SIG-M5 treated with dmso at 0.1 percent for 504 hours (cell line): ENCODE data around the gene DYNLT4.
"Not testable (repeated sequence)": the region's sequence is repeated elsewhere in the genome, so short reads cannot be mapped to it uniquely, and the experiment has no call there.

Experiments used
- DNase-seq: peaks from one replicate; lab custom pipeline; 2025; ENCODE audit not compliant: unreplicated experiment; lab: John Stamatoyannopoulos, UW

The DYNLT4 gene, protein sequence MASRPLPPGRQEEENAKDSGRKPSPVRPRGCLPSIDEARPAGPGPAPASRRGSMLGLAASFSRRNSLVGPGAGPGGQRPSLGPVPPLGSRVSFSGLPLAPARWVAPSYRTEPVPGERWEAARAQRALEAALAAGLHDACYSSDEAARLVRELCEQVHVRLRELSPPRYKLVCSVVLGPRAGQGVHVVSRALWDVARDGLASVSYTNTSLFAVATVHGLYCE

DNA sequence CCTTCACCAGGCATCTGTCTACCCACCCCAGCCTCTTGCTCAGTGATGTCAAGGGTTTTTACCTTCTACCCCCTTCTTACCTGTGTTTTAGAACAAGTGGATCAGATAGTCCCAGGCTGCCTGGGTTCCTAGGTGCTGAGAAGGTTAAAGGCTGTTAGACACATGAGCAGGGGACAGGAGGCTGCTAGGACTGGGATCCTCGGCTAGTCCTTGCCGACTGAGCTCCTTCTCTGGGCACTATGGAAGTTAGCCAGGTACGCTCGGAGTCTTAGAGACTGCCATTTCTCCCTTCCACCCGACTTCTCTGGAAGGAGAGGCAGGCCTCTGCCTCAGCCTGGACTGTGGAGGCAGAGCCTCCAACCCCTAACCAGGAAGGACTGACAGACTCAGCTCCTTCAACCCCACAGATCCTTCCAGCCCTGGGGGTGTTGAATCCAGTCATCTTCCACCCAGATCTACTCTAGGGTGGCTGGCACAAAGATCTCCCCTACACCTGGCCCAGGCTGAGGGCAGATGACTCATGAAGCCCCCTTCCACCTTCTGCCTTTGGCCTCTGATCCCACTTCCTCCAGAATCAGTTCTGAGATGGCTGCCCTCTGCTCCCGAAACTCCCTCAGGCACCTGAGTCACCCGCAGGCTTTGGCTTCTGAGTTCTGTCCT lies at the start of gene DYNLT4:
Gene DYNLT4, minus strand, starts transcription at position 648 of the 660 bp plus-strand sequence. CDS start 683 bp downstream, outside the sequence.
- DNase-seq, result no peak

DNA sequence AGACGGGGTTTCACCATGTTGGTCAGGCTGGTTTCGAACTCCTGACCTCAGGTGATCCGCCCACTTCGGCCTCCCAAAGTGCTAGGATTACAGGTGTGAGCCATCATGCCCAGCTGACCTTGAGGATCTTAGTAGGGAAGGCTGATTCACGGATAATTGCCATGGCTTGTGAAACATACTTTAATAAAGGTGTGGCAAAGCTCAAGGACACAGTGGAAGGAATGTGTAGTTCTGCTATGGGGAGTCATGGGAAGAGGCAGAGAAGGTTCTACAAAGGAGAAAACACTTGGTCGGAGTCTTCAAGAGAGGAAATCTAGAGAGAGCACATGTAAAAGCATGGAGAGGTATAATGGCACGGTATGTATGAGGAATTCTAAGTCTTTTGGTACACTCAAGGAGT lies 48.6 kb upstream of the DYNLT4 start:
- DNase-seq, result no peak

DNA sequence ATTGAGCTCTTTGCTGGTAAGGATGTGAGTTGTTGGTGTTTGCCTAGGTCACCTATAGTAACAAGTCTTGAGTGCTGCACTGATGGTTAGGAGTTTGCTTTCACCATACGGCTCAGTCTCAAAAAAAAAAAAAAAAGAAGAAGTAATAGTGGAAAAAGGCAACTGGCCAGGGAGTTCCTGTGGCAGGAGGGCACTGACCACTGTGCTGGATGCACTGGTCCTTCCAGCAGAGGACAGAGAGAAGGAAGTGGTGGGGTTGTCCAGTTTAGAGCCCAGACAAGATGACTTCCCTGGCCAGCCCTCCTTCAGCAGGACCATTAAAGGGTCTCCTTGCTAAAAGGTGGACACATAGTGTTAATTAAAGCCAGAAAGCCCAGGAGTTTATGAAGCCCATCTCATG lies 47.8 kb upstream of the DYNLT4 start:
- no peak for DNase-seq

DNA sequence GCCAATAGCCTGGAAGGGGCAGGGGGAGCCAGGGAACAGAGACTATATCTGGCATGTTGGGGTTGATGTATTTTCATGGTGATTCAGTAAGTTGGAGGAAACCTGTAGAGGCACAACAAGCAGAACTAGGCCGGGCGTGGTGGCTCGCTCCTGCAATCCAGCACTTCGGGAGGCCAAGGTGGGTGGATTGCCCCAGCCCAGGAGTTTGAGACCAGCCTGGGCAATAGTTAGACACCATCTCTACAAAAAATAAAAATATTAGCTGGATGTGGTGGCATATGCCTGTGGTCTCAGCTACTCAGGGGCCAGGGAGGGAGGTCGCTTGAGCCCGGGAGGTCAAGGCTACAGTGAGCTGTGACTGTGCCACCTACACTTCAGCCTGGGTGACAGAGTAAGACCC lies 46.0 kb upstream of the DYNLT4 start:
- no peak for DNase-seq

DNA sequence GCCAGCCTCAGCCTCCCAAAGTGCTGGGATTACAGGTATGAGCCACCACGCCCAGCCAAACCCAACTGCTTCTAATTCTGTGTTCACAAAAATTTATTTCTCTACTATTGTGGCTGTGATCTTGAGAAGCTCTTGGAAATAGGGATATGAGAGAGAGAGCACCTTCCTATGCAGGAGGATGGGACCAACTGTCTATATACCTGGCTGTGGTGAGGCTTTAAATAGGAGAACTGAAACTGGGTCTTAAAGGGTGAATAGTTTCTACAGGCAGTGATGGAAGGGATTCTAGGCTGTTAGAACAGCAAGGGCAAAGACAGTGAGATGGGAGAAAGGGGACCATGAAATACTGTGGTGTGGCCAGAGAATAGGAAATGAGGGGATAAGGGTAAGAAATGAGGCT lies 44.2 kb upstream of the DYNLT4 start:
- DNase-seq, result no peak

DNA sequence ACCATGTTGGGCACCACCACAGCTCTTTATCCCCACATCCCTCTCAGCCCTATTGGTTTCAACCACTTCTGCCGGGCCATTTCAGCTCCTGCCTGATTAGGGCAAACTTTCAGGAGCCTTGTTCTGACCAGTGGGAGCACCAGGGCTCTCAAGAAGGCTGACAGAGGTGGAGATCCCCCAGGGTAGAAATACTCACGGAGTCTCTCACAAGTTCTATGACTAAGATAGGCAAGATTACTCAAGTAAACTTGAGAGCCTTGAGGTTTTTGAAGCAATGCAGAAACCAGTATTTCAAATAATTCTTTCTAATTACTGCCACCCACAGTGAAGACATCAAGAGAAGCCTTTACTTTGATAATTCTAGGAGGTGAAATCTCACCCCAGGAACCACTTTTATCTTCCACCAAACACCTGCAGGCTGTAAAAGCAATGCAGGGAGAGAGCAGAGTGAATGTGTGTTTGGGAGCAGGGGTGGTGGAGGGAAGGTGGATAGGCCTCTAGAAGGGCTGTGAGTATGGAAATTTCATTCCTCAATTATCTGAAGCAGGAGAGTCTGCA lies 42.5 kb upstream of the DYNLT4 start:
- no peak for DNase-seq

DNA sequence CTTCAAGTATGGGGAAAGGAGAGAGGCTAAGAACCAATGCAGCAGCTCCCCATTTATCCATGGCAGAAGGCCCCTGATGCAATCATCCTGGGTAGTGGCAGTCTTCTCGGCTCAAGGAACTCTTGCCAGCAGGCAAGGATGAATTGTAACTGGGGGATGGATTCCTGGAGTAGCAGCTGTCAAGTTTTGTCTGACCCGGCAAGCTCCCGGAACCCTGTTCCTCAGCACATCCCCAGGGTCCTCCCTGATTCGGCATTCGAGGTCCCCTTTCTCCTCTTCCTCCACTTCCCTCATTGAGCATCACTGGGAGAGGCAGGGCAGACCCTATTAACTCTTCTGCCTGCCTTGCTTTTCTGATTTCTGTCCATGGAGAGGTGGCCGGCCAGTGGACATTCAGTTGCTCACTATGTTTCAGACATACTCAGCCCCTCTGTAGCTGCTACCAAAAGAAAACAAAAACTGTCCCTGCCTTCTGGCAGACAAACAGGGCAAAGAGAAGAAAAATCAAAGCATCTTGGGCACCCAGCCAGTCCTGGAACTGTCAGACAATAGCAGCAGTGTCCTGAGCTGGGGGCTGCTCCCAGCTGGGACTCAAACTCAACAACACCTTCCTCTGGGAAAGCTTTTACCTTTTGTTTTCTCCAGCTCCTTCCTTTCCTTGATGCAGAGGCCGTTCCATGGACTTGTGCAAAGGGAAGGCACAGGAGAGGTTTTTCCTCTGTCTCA lies 41.5 kb upstream of the DYNLT4 start:
- no peak for DNase-seq

DNA sequence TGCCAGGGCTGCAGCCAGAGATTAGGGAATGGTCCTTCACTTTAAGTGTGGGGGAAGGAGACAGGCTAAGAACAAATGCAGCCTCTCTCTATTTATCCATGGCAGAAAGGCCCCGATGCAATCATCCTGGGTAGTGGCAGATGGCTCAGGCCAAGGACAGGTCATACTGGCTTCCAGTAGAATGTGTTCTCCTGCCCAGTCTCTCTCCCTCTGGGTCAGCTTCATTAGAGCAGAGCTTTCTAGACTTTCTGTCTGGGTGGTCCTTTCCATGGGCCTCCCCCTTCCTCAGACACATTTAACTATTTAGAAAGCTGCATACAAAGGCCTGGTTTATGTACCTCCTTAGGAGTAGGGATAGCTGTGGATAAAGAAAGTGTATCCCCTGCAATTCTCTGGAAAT lies 40.7 kb upstream of the DYNLT4 start:
- DNase-seq, result no peak

DNA sequence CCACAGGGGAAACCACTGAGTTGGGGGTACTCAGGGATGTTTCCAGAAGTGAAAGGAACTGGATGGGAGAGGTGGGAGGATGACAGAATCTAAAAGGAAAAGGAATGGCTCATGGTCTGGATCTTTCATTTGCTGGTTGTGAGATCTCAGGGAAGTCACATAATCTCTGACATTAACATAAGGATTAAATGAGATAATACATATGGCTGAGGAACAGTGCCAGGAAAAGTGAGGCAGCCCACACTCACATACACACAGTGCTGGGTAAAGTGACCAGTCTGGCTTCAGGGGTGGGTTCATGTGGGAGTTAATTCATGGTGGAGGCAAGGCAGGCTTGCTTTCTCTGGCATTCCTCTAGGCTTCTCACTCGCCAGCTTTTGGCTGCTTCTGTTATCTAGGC lies 39.8 kb upstream of the DYNLT4 start:
- DNase-seq, result no peak

DNA sequence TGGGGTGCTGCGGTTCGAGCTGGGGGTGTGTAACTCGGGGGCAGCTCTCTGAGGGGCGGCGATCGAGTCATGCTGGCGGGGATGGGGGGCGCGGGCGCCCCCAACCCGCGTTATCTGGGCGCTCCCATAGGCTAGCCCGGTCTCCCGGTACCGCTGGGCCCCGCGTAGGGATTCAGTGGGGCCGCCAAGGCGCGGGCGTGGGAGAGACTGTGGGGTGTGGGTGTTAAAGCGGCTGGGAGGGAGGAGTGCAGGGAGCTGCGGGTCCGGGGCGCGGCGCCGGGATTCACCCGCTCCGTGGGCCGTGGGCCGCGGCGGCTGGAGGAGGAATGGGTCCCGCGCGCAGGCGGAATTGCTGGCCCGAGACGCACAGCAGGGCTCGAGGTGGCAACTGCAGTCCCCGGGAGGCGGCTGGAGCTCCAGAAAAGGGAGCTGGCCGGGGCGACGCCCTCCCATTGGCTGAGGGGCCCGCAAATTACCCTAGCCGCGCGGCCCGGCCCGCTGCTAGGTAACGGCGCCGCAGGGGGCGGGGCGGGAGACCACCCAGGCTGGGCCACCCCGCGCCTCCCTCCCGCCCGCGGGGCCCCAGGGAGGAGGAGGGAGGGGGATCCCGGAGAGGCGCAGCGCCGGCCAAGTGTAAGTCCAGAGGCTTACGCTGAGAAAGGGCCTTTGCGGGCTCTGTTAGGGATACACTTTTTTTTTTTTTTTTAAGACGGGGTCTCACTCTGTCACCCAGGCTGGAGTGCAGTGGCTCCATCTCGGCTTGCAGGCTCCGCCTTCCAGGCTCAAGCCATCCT lies 35.9 kb upstream of the DYNLT4 start, which contains the start of gene PTCH2:
Gene PTCH2, minus strand, starts transcription at position 392 of the 794 bp plus-strand sequence. Its CDS starts 321 bp downstream, at position 71.
- DNase-seq, result peak; percentile 13

DNA sequence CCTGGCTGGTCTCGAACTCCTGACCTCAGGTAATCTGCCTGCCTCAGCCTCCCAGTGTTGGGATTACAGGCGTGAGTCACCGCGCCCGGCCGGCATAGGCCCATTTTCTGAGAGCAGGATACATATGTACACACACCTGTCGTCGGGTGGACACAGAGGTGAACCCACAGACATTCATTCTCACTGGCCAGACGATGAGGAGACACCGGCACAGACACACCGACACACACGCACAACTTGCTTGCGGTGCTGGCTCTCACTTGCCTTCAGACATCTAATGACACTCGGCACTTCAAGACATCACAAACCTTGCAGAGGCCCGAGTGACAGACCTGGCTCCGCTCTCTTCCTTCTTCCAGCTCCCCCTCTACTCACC lies 35.3 kb upstream of the DYNLT4 start:
- DNase-seq, result no peak

DNA sequence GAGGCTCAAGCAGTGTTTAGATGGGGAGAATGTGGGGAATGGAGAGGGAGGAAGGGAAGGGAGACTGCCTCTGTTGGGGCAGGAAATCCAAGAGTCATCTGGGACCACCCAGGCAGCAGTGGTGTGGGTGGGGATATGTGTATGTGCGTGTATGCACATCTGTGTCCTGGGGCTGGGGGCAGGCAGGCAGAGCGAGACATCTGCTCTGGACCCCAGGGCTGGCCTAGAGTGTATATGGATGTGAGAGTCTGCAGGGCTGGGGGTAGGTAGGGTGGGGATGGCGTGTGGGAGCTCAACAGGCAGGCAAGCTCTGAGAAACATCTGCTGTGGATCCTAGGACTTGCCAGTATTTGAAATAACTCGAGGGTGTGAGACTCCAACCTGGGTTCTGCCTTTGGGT lies 32.4 kb upstream of the DYNLT4 start:
- no peak for DNase-seq

DNA sequence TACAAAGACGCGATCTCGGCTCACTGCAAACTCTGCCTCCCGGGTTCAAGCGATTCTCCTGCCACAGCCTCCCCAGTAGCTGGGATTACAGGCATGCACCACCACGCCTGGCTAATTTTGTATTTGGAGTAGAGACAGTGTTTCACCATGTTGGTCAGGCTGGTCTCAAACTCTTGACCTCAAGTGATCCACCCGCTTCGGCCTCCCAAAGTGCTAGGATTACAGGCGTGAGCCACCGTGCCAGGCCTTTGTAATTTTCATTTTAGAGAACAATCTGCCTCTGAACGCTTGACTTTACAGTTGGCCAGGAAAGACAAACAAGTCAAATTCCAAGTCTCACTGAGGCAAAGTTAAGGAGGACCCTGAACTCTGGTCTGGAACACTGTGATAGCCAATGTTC lies 31.1 kb upstream of the DYNLT4 start:
- not testable (repeated sequence) for DNase-seq

DNA sequence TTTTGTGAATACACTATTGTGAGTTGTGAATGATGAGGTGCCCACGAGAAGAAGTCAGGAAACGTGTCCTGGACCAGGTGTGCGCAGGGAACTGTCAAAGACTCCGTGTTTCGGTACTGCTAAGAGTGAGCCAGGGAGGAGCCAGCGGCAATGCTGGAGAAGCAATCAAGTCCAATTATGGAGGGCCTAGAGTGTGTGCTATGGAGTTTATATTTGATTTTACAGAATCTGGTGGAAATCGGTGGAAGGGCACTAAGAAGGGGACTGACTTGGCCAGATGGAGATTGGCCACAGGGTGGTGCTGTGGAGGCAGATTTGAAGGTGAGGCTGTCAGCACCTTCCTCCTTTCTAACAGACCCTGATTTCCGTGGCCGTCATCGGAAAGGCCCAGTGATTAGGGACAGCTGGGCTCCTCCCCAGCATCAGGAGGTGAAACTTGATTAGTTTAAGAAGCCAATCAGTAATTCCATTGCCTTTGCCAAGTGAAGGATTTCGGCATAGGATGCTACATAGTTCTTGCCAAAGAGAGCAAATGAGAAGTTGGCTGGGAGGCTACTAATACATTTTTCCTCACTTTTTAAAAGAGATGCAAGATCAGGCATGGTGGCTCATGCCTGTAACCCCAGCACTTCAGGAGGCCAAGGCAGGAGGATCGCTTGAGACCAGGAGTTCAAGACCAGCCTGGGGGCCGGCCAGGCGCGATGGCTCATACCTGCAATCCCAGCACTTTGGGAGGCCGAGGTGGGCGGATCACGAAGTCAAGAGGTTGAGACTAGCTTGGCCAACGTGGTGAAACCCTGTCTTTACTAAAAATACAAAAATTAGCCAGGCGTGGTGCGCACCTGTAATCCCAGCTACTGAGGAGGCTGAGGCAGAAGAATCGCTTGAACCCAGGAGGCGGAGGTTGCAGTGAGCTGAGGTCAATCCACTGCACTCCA lies 28.9 kb upstream of the DYNLT4 start:
- peak; percentile 66 for DNase-seq

DNA sequence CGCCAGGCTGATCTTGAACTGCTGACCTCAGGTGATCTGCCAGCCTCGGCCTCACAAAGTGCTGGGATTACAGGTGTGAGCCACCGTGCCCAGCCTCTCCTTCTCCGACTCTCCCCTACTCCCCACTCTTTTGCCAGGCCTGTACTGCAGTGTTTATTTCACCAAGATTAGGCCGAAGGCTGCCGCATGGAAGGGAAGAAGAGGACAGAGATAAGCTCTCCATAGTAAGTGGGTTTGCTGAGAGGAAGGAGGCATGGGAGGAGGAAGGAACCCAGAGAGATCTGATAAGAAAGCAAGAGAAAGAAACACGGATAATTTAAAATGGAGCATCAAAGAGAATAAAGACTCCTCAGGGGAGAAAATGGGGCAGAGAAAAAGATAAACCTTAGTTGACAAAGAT lies 27.2 kb upstream of the DYNLT4 start:
- DNase-seq, result no peak

DNA sequence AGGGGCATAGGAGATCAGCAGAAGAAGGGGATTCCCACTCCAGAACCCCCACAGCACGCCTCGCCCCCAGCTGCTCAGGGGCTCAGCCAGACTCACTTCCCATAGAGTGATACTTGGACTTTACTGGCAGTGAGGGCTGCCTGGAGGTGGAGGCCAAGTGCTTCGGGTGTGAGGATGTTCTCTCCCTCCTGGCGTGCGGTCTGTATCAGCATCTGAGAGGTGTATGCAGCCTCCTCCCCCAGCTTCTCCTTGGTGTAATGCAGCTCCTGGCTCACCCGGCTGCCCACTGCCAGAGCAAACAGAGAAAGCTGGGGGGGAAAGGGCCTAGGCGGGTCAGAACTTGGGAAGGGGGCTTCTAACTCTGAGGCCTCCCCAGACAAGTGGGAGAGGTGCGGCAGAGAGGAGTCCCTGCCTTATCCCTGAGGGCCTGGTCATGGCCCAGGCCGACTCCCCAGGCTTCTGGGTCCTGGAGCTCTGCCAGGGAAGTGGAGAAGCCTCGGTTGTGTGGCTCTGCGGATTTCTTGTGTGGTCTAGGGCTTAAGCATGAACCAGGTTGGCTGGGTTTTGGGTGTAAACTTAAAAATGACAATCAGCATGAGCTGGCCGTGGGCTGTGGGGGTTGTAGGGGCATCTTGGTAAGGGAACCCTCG lies 25.0 kb upstream of the DYNLT4 start:
- DNase-seq, result no peak

DNA sequence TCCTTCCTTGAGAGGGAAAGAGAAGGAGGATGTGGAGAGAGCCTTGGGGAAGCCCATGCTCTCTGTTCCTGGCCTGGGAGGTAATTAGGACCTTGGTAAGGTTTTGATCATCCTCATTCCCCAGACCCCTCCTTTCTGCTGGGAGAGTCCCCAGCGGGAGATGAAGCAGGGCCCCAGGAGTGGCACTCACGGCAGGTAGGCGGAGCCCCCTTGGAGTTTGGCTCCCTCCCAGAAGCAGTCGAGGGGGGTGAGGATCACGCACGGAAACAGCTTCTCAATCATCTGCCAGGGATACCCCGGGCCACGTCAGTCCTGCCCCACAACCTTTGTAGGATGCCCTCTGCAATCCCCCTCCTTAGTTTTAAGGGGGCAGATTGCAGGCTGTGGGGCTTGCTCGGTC lies 24.4 kb upstream of the DYNLT4 start:
- DNase-seq, result no peak

DNA sequence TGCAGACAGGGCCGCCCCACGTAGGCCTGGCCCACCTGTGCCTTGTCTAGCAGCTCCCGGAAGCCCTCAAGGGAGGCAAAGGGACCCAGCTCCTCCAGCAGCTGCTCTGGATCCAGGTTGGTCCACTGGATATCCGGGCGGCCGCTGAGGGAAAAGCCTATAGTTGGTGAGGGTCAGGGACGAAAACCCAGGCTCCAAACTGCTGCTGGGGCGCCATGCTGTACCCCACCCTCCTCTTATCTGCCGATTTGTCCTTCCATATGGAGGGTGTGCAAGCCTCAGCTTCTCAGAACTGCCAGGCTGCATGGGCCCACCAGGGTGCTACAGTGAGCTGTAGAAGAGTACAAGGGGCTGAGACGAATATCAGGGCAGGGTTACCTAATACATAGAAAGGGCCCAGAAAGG lies 23.8 kb upstream of the DYNLT4 start:
- DNase-seq, result peak; percentile 23
